HG02678 (cell line): ENCODE results near the gene SCIMP.
"Not testable (repeated sequence)": the region's sequence is repeated elsewhere in the genome, so short reads cannot be mapped to it uniquely, and the experiment has no call there.

Experiments
- ATAC-seq: cut with Tn5 transposase; IDR thresholded peaks from one replicate; pipeline ENCODE4 v1.9.1; 2021; ENCODE audit warnings: mild to moderate bottlenecking, moderate library complexity; ENCODE audit not compliant: unreplicated experiment

The SCIMP gene

GRCh38 chr17:5191541-5192417, 42.9 kb downstream of the SCIMP start, which contains the start of gene ZNF594:
Gene ZNF594 (minus strand): TSS chr17:5191868. CDS start chr17:5184256, 7,612 bp downstream.
- peak; percentile 97 for ATAC-seq

- no peak for ATAC-seq
These were observed 50.4 kb downstream of the SCIMP start for GRCh38 chr17:5184288-5184687.

GRCh38 chr17:5183410-5183793, 51.3 kb downstream of the SCIMP start:
- ATAC-seq: no peak

- ATAC-seq: no peak
These were observed 51.9 kb downstream of the SCIMP start for GRCh38 chr17:5182597-5183409.

GRCh38 chr17:5181509-5182305, 53.0 kb downstream of the SCIMP start:
- ATAC-seq: no peak

- ATAC-seq: no peak
These were observed 55.7 kb downstream of the SCIMP start for GRCh38 chr17:5179003-5179402.

- ATAC-seq: not testable (repeated sequence)
These were observed 59.6 kb downstream of the SCIMP start for GRCh38 chr17:5175027-5175426.

GRCh38 chr17:5165791-5166564, 68.7 kb downstream of the SCIMP start:
- not testable (repeated sequence) for ATAC-seq

GRCh38 chr17:5164436-5164835, 70.2 kb downstream of the SCIMP start:
- no peak for ATAC-seq

- not testable (repeated sequence) for ATAC-seq
These were observed 72.9 kb downstream of the SCIMP start for GRCh38 chr17:5161793-5162192.

- not testable (repeated sequence) for ATAC-seq
These were observed 74.0 kb downstream of the SCIMP start for GRCh38 chr17:5160702-5161101.
